GM19025 (cell line): Measurements from ENCODE around the gene LYZL2.
"Not testable (repeated sequence)": the region's sequence is repeated elsewhere in the genome, so short reads cannot be mapped to it uniquely, and the experiment has no call there.

Experiments used
- ATAC-seq: cut with Tn5 transposase; IDR thresholded peaks from one replicate; pipeline ENCODE4 v1.9.1; 2021; ENCODE audit warnings: mild to moderate bottlenecking, low read depth, moderate library complexity; ENCODE audit not compliant: unreplicated experiment

Gene LYZL2

GRCh38 chr10:30639946-30640786 lies 10.6 kb upstream of the LYZL2 start:
- ATAC-seq, result no peak

GRCh38 chr10:30637881-30638467 lies 8.4 kb upstream of the LYZL2 start:
- ATAC-seq, result no peak

GRCh38 chr10:30631188-30631587 lies 1.6 kb upstream of the LYZL2 start:
- ATAC-seq, result no peak

GRCh38 chr10:30630571-30630970 lies 1.0 kb upstream of the LYZL2 start:
- no peak for ATAC-seq

- not testable (repeated sequence) for ATAC-seq
Measured at GRCh38 chr10:30628576-30628975, 977 bp downstream of the LYZL2 start.

GRCh38 chr10:30626837-30627236 lies 2.7 kb downstream of the LYZL2 start:
- not testable (repeated sequence) for ATAC-seq

- not testable (repeated sequence) for ATAC-seq
Measured at GRCh38 chr10:30626196-30626595, 3.4 kb downstream of the LYZL2 start.

GRCh38 chr10:30625080-30625479 lies 4.5 kb downstream of the LYZL2 start:
- ATAC-seq, result no peak

GRCh38 chr10:30619966-30620365 lies 9.6 kb downstream of the LYZL2 start:
- ATAC-seq, result no peak

GRCh38 chr10:30617070-30617469 lies 12.5 kb downstream of the LYZL2 start:
- no peak for ATAC-seq

GRCh38 chr10:30611041-30611440 lies 18.5 kb downstream of the LYZL2 start:
- ATAC-seq, result not testable (repeated sequence)

GRCh38 chr10:30607814-30608213 lies 21.7 kb downstream of the LYZL2 start:
- ATAC-seq, result no peak

GRCh38 chr10:30606313-30606712 lies 23.2 kb downstream of the LYZL2 start:
- no peak for ATAC-seq

- ATAC-seq, result not testable (repeated sequence)
Measured at GRCh38 chr10:30605341-30606121, 24.0 kb downstream of the LYZL2 start.

GRCh38 chr10:30603589-30603988 lies 26.0 kb downstream of the LYZL2 start:
- ATAC-seq, result no peak

- no peak for ATAC-seq
Measured at GRCh38 chr10:30602747-30603146, 26.8 kb downstream of the LYZL2 start.

- no peak for ATAC-seq
Measured at GRCh38 chr10:30600005-30600404, 29.5 kb downstream of the LYZL2 start.

GRCh38 chr10:30598105-30598776 lies 31.3 kb downstream of the LYZL2 start:
- no peak for ATAC-seq

- ATAC-seq, result not testable (repeated sequence)
Measured at GRCh38 chr10:30597433-30597824, 32.1 kb downstream of the LYZL2 start.
